Endothelial cell of umbilical vein (primary cell): ENCODE results near the gene RIC8A. TPM values are rescaled to one million over a fixed set of nuclear protein-coding genes. Genes with fewer than 3 reads are reported as not detected.

Experiments
- BruUV-seq: library from RNA; stranded (reverse); fragments of 400-500 nt; replicated peaks from 2 replicates; lab custom pipeline; 2021; lab: Mats Ljungman, UMichigan
- CTCF ChIA-PET: fragments of 300-600, 350-600 bp; sonication (Branson Sonifier 250); formaldehyde crosslinking; loops from one replicate; lab custom pipeline; 2021; ENCODE audit warnings: antibody characterized with exemption, inconsistent platforms; lab: Charles Lee
- POLR2A ChIA-PET: fragments of 300-600, 350-600 bp; sonication (Branson Sonifier 250); formaldehyde crosslinking; loops from one replicate; lab custom pipeline; 2021; ENCODE audit warnings: antibody characterized with exemption, inconsistent platforms; lab: Charles Lee
- DNase-seq: peaks from one replicate; pipeline ENCODE4 v3.0.0-alpha.2; 2011; ENCODE audit warnings: low read depth, low spot score
- FAIRE-seq: peaks from 2 replicates; lab custom pipeline; 2011; peaks lifted over from hg19 to GRCh38; lab: Jason Lieb, UNC
- H2AFZ ChIP-seq: 2 replicates; pipeline ENCODE4 v1.6.0; 2012; ENCODE audit warnings: low read depth, low read length, control low read depth, inconsistent platforms
- H3K27ac ChIP-seq: 2 replicates; pipeline ENCODE4 v1.5.1; 2011; ENCODE audit warnings: low read depth, mild to moderate bottlenecking, control low read depth, low read length, moderate library complexity; ENCODE audit not compliant: insufficient read depth
- H3K27me3 ChIP-seq, 2 experiments: 2 replicates each; pipeline versions ENCODE4 v1.6.0 to v1.6.1; 2011; ENCODE audit warnings: low read length in 2 of 2, mixed read lengths in 1 of 2; ENCODE audit not compliant: control insufficient read depth in 2 of 2, insufficient read depth in 2 of 2
- H3K36me3 ChIP-seq, 2 experiments: 2 replicates in 1 of 2; 3 replicates in 1 of 2; pipeline ENCODE4 v1.5.1; 2011; ENCODE audit warnings: low read length in 2 of 2, mild to moderate bottlenecking in 1 of 2, moderate library complexity in 1 of 2; ENCODE audit not compliant: control insufficient read depth in 2 of 2, insufficient read depth in 2 of 2; ENCODE audit errors: extremely low read depth in 1 of 2
- H3K4me1 ChIP-seq: 3 replicates; pipeline ENCODE4 v1.5.1; 2011; ENCODE audit warnings: mild to moderate bottlenecking, low read length; ENCODE audit not compliant: control insufficient read depth, insufficient read depth; ENCODE audit errors: extremely low read depth
- H3K4me2 ChIP-seq: 2 replicates; pipeline ENCODE4 v1.6.1; 2011; ENCODE audit warnings: low read length, control low read depth, mixed read lengths; ENCODE audit not compliant: insufficient read depth
- H3K4me3 ChIP-seq, 3 experiments: fragments of 200-600 bp in 1 of 3; sonication (generic), shearing (Covaris generic) in 1 of 3; replicated peaks in 1 of 3; 2 replicates each; pipeline ENCODE4 v1.5.1; 2011 to 2016; ENCODE audit warnings: control low read depth in 3 of 3, low read length in 3 of 3, mild to moderate bottlenecking in 2 of 3, inconsistent platforms in 1 of 3, low read depth in 1 of 3, moderate library complexity in 1 of 3; ENCODE audit not compliant: insufficient read depth in 1 of 3
- H3K79me2 ChIP-seq: 2 replicates; pipeline ENCODE4 v1.6.0; 2012; ENCODE audit warnings: low read length, inconsistent platforms; ENCODE audit not compliant: control insufficient read depth, insufficient read depth
- H3K9ac ChIP-seq: replicated peaks from 2 replicates; pipeline ENCODE3; 2011; ENCODE audit warnings: low read length, control low read depth; ENCODE audit not compliant: insufficient read depth; ENCODE audit errors: extremely low read depth
- H3K9me1 ChIP-seq: replicated peaks from 3 replicates; pipeline ENCODE4 v1.6.0; 2011; ENCODE audit warnings: mild to moderate bottlenecking, low read length; ENCODE audit not compliant: control insufficient read depth, insufficient read depth; ENCODE audit errors: extremely low read depth
- H3K9me3 ChIP-seq: replicated peaks from 2 replicates; pipeline ENCODE4 v1.5.1; 2012; ENCODE audit warnings: low read length, inconsistent platforms; ENCODE audit not compliant: control insufficient read depth, insufficient read depth
- H4K20me1 ChIP-seq: replicated peaks from 2 replicates; pipeline ENCODE3; 2011; ENCODE audit warnings: mild to moderate bottlenecking, low read length; ENCODE audit not compliant: control insufficient read depth, insufficient read depth; ENCODE audit errors: extremely low read depth
- CTCF ChIP-seq, 2 donors: IDR thresholded peaks; 1 replicate in 1 of 2; 2 replicates in 1 of 2; pipeline ENCODE4 v1.5.1; 2011; ENCODE audit warnings: low read length in 2 of 2, mild to moderate bottlenecking in 2 of 2, moderate library complexity in 2 of 2, control low read depth in 1 of 2, inconsistent platforms in 1 of 2, low read depth in 1 of 2; ENCODE audit not compliant: insufficient read depth in 1 of 2; ENCODE audit errors: extremely low read depth in 1 of 2
- EZH2 ChIP-seq: IDR thresholded peaks from 2 replicates; pipeline ENCODE4 v1.6.1; 2012; ENCODE audit warnings: borderline replicate concordance, low read depth, mild to moderate bottlenecking, moderate library complexity, low read length, inconsistent platforms; ENCODE audit not compliant: severe bottlenecking
- FOS ChIP-seq: IDR thresholded peaks from 2 replicates; pipeline ENCODE4 v1.6.1; 2011; ENCODE audit warnings: mild to moderate bottlenecking, low read length, moderate library complexity, borderline replicate concordance; ENCODE audit not compliant: insufficient read depth
- GATA2 ChIP-seq: IDR thresholded peaks from 2 replicates; pipeline ENCODE4 v1.7.0; 2011; ENCODE audit warnings: low read depth, mild to moderate bottlenecking, moderate library complexity, mixed read lengths, low read length; ENCODE audit not compliant: insufficient read length, insufficient read depth
- JUN ChIP-seq: IDR thresholded peaks from 2 replicates; pipeline ENCODE4 v1.6.1; 2011; ENCODE audit warnings: borderline replicate concordance, low read depth; ENCODE audit not compliant: insufficient read length, insufficient read depth
- MAX ChIP-seq: IDR thresholded peaks from 2 replicates; pipeline ENCODE4 v1.6.1; 2011; ENCODE audit not compliant: insufficient read depth, insufficient read length
- MYC ChIP-seq: IDR thresholded peaks from one replicate; pipeline ENCODE4 v1.6.1; 2011; ENCODE audit warnings: mild to moderate bottlenecking, low read depth, low read length
- POLR2A ChIP-seq: IDR thresholded peaks from 2 replicates; pipeline ENCODE4 v1.6.1; 2012; ENCODE audit warnings: low read depth, mild to moderate bottlenecking, control low read depth, low read length
- POLR2AphosphoS5 ChIP-seq: IDR thresholded peaks from 2 replicates; pipeline ENCODE4 v1.6.1; 2012; ENCODE audit warnings: low read depth, mild to moderate bottlenecking, control low read depth, low read length, moderate library complexity; ENCODE audit not compliant: insufficient read depth
- dilution Hi-C: fragments of 300-500 bp; cut with MboI; formaldehyde crosslinking; loops from one replicate; pipeline ENCODE4 v1.15.0; 2019; ENCODE audit warnings: low sequenced_read_pairs; ENCODE audit not compliant: extremely low pct_ligation_motif_present
- intact Hi-C: fragments of 100-400 bp; cut with micrococcal nuclease; formaldehyde crosslinking; loops from one replicate; pipeline ENCODE4 v1.10.0; 2022
- polyA plus RNA-seq, 4 experiments: library from polyadenylated mRNA; depleted of rRNA in 3 of 4; stranded (reverse) in 3 of 4; unstranded in 1 of 4; fragments of >200 nt; gene quantifications; 2 replicates each; pipeline versions ENCODE4 v1.2.1 to v1.2.3, GENCODE V29; 2011 to 2012; ENCODE audit warnings: missing spikeins in 1 of 4
- total RNA-seq: library from RNA; stranded (reverse); gene quantifications from 2 replicates; pipeline ENCODE4 v1.2.3, GENCODE V29; 2021

RIC8A gene
- total and polyA plus RNA-seq, 2 donors (not counting 3 experiments of a cell fraction or from before 2014, with no cell fraction given): 112 to 143 TPM

- H3K9me1 ChIP-seq: no peaks in the 10 kb centered on the region
- H3K79me2 ChIP-seq: peaks cover 50% of the 10 kb centered on the region
- peak overlapping the region; percentile 70 for H3K9ac ChIP-seq
- no peaks in the 10 kb centered on the region for H4K20me1 ChIP-seq
- H3K4me2 ChIP-seq: peak overlapping the region; percentile 75
- H3K4me3 ChIP-seq: peak overlapping the region; percentile 43 to 92 (median 69)
- H3K9me3 ChIP-seq: no peaks in the 10 kb centered on the region
- no TSS peak for BruUV-seq
- TF ChIP-seq POLR2A (no peak), JUN (no peak), CTCF (IDR thresholded peaks at IDR 0.05; ENCODE audit: extremely low read depth in 1 of 2, insufficient read depth in 1 of 2, low read depth in 1 of 2, low read length in 2 of 2) (no peak), EZH2 (no peak), GATA2 (no peak), POLR2AphosphoS5 (no peak), MAX (no peak), FOS (no peak), MYC (no peak)
- FAIRE-seq: no peak
- peak; percentile 9 for DNase-seq
- dilution Hi-C loops (no loop called here), intact Hi-C loops (loop anchor here (5.0 kb wide), 2 partner anchors 98 to 148 kb away; partner anchors contain the start of gene IFITM2)
- peaks cover 25 to 46% of the 10 kb centered on the region in 2 experiments for H3K36me3 ChIP-seq
- ChIA-PET CTCF (interaction anchor here (0.9 to 1.5 kb wide), 4 partner anchors 13 to 41 kb away, joined by 3 to 5 read pairs (median 3); partner anchors contain the start of gene PSMD13), POLR2A (interaction anchor here (0.6 kb wide), 1 partner anchor 149 kb away, joined by 4 read pairs; no protein-coding TSS in a partner anchor)
- H3K27me3 ChIP-seq: no peaks in the 10 kb centered on the region
- peak overlapping the region; percentile 47 for H3K27ac ChIP-seq
- H3K4me1 ChIP-seq: peaks cover 23% of the 10 kb centered on the region
- H2AFZ ChIP-seq: no peak overlapping the region
Observed at GRCh38 chr11:209275-210121, 2.0 kb downstream of the RIC8A start.
